ENCODE results near the gene CLASP2.

The CLASP2 gene

GRCh38 chr3:33577588-33577987 is 140.5 kb downstream of the CLASP2 start:
- no peak overlapping the region for H3K4me3 ChIP-seq (replicated peaks; ENCODE audit: low read depth, low read length)
- TF ChIP-seq CTCF (IDR thresholded peaks at IDR 0.05; ENCODE audit: low read length, missing control alignments) = no peak
- no peak for DNase-seq (ENCODE audit: low read depth)

- H3K4me3 ChIP-seq (replicated peaks; ENCODE audit: low read depth, low read length) = no peak overlapping the region
- TF ChIP-seq CTCF (IDR thresholded peaks at IDR 0.05; ENCODE audit: low read length, missing control alignments) = no peak
- no peak for DNase-seq (ENCODE audit: low read depth)
These were observed 140.9 kb downstream of the CLASP2 start for GRCh38 chr3:33577173-33577572.

- no peak for TF ChIP-seq CTCF (IDR thresholded peaks at IDR 0.05; ENCODE audit: low read length, missing control alignments)
- no peak for DNase-seq (ENCODE audit: low read depth)
- no peak overlapping the region for H3K4me3 ChIP-seq (replicated peaks; ENCODE audit: low read depth, low read length)
These were observed 142.7 kb downstream of the CLASP2 start for GRCh38 chr3:33575311-33575710.

- no peak for TF ChIP-seq CTCF (IDR thresholded peaks at IDR 0.05; ENCODE audit: low read length, missing control alignments)
- DNase-seq (ENCODE audit: low read depth) = no peak
- no peak overlapping the region for H3K4me3 ChIP-seq (replicated peaks; ENCODE audit: low read depth, low read length)
These were observed 160.2 kb downstream of the CLASP2 start for GRCh38 chr3:33557829-33558228.

- no peak overlapping the region for H3K4me3 ChIP-seq (replicated peaks; ENCODE audit: low read depth, low read length)
- no peak for TF ChIP-seq CTCF (IDR thresholded peaks at IDR 0.05; ENCODE audit: low read length, missing control alignments)
- DNase-seq (ENCODE audit: low read depth) = no peak
These were observed 160.8 kb downstream of the CLASP2 start for GRCh38 chr3:33557279-33557678.

- DNase-seq (ENCODE audit: low read depth) = no peak
- H3K4me3 ChIP-seq (replicated peaks; ENCODE audit: low read depth, low read length) = no peak overlapping the region
- no peak for TF ChIP-seq CTCF (IDR thresholded peaks at IDR 0.05; ENCODE audit: low read length, missing control alignments)
These were observed 171.0 kb downstream of the CLASP2 start for GRCh38 chr3:33547101-33547500.

- no peak overlapping the region for H3K4me3 ChIP-seq (replicated peaks; ENCODE audit: low read depth, low read length)
- TF ChIP-seq CTCF (IDR thresholded peaks at IDR 0.05; ENCODE audit: low read length, missing control alignments) = no peak
- no peak for DNase-seq (ENCODE audit: low read depth)
These were observed 173.9 kb downstream of the CLASP2 start for GRCh38 chr3:33544126-33544525.

Measured in fibroblast of pulmonary artery (primary cell).